Testis (tissue), 3 donors: ENCODE data around the gene WDR33. TPM values are rescaled to one million over a fixed set of nuclear protein-coding genes. Genes with fewer than 3 reads are reported as not detected.
"Not testable (repeated sequence)": the region's sequence is repeated elsewhere in the genome, so short reads cannot be mapped to it uniquely, and the experiment has no call there.

Experiments used
- DNase-seq: peaks from one replicate; pipeline ENCODE4 v3.0.0-alpha.2; 2019
- H3K27ac ChIP-seq, 2 donors: fragments of 200-600 bp; sonication (generic); one replicate each; pipeline ENCODE4 v1.5.1; 2019
- H3K27me3 ChIP-seq: fragments of 200-600 bp; sonication (generic); one replicate; pipeline ENCODE4 v1.5.1; 2019
- H3K36me3 ChIP-seq: fragments of 200-600 bp; sonication (generic); one replicate; pipeline ENCODE4 v1.5.1; 2017; ENCODE audit warnings: low read depth; ENCODE audit errors: missing control alignments
- H3K4me1 ChIP-seq: fragments of 200-600 bp; sonication (generic); one replicate; pipeline ENCODE4 v1.5.1; 2019
- H3K4me3 ChIP-seq, 2 donors: fragments of 200-600 bp; sonication (generic); one replicate each; pipeline ENCODE4 v1.5.1; 2017 to 2019
- H3K9me3 ChIP-seq: fragments of 200-600 bp; sonication (generic); one replicate; pipeline ENCODE4 v1.5.1; 2017
- CTCF ChIP-seq, 3 experiments: fragments of 450-650 bp in 2 of 3; fragments of 200-600 bp in 1 of 3; sonication (generic) in 1 of 3; IDR thresholded peaks; one replicate each; pipeline ENCODE4 v1.5.1; 2016 to 2019; ENCODE audit warnings: antibody characterized with exemption in 3 of 3, mild to moderate bottlenecking in 2 of 3, moderate library complexity in 1 of 3
- POLR2A ChIP-seq: fragments of 450-650 bp; IDR thresholded peaks from one replicate; pipeline ENCODE4 v1.6.1; 2017; ENCODE audit warnings: antibody characterized with exemption, mild to moderate bottlenecking, moderate library complexity
- WGBS, 2 donors: methylation state at CpG; one replicate each; pipeline ENCODE4 v1.1.5; 2018; 5-methylcytosine and 5-hydroxymethylcytosine counted together
- intact Hi-C: fragments of 100-400 bp; cut with DNase I; formaldehyde crosslinking; loops from one replicate; pipeline ENCODE4 v1.15.1; 2023; ENCODE audit warnings: low total_unique reads
- polyA plus RNA-seq: library from polyadenylated mRNA; stranded (reverse); fragments of 350-450 nt; fragmentation: Illumina TruSeq; extraction: RNeasy Lipid Tissue Mini Kit (QIAGEN cat#74804); gene quantifications from one replicate; pipeline ENCODE4 v1.2.3, GENCODE V29; 2014; ENCODE audit warnings: low read depth, low replicate concordance; ENCODE audit not compliant: insufficient read depth
- total RNA-seq, 2 donors: library from RNA; depleted of rRNA; stranded (reverse); fragments of >200 nt; gene quantifications; one replicate each; pipeline ENCODE4 v1.2.3, GENCODE V29; 2016

WDR33 gene
- total and polyA plus RNA-seq, 3 donors from 2014 or later, result 57.4 to 65.8 (median 62.1) TPM

GRCh38 chr2:127826047-127826446, 15.1 kb upstream of the WDR33 start:
- H3K27ac ChIP-seq, result no peak overlapping the region
- no peaks in the 10 kb centered on the region for H3K27me3 ChIP-seq
- intact Hi-C loops, result no loop called here
- WGBS, 2 donors, result 78 to 85% methylated on average over 12 of the region's 12 CpGs
- no peaks in the 10 kb centered on the region for H3K4me1 ChIP-seq
- no peaks in the 10 kb centered on the region for H3K36me3 ChIP-seq
- no peak overlapping the region for H3K4me3 ChIP-seq
- TF ChIP-seq POLR2A (no peak), CTCF (IDR thresholded peaks at IDR 0.05) (no peak)
- no peaks in the 10 kb centered on the region for H3K9me3 ChIP-seq
- no peak for DNase-seq

GRCh38 chr2:127820080-127820668, 9.2 kb upstream of the WDR33 start:
- TF ChIP-seq POLR2A (no peak), CTCF (IDR thresholded peaks at IDR 0.05) (no peak)
- no peak overlapping the region for H3K4me3 ChIP-seq
- no peaks in the 10 kb centered on the region for H3K36me3 ChIP-seq
- no peaks in the 10 kb centered on the region for H3K27me3 ChIP-seq
- intact Hi-C loops, result no loop called here
- no peak overlapping the region for H3K27ac ChIP-seq
- WGBS, 2 donors, result 77 to 83% methylated on average over 6 of the region's 6 CpGs
- no peaks in the 10 kb centered on the region for H3K4me1 ChIP-seq
- H3K9me3 ChIP-seq, result no peaks in the 10 kb centered on the region
- DNase-seq, result no peak

GRCh38 chr2:127818794-127819425, 7.9 kb upstream of the WDR33 start:
- 77 to 88% methylated on average over 8 of the region's 8 CpGs for WGBS, 2 donors
- TF ChIP-seq POLR2A (no peak), CTCF (IDR thresholded peaks at IDR 0.05) (no peak)
- H3K27ac ChIP-seq, result no peak overlapping the region
- H3K9me3 ChIP-seq, result no peaks in the 10 kb centered on the region
- no peaks in the 10 kb centered on the region for H3K4me1 ChIP-seq
- no peak for DNase-seq
- no peaks in the 10 kb centered on the region for H3K36me3 ChIP-seq
- no peaks in the 10 kb centered on the region for H3K27me3 ChIP-seq
- intact Hi-C loops, result no loop called here
- no peak overlapping the region for H3K4me3 ChIP-seq

- Histone ChIP-seq H3K27me3 (no peaks in the 10 kb centered on the region), H3K9me3 (no peaks in the 10 kb centered on the region), H3K4me1 (no peaks in the 10 kb centered on the region), H3K4me3 (no peak overlapping the region), H3K27ac (no peak overlapping the region), H3K36me3 (no peaks in the 10 kb centered on the region)
- DNase-seq, result no peak
- intact Hi-C loops, result no loop called here
- TF ChIP-seq CTCF (IDR thresholded peaks at IDR 0.05) (no peak), POLR2A (no peak)
- WGBS, 2 donors, result 83 to 90% methylated on average over 5 of the region's 5 CpGs
These were observed 7.3 kb upstream of the WDR33 start for GRCh38 chr2:127818241-127818640.

- intact Hi-C loops, result no loop called here
- Histone ChIP-seq H3K36me3 (no peaks in the 10 kb centered on the region), H3K27ac (no peak overlapping the region), H3K27me3 (no peaks in the 10 kb centered on the region), H3K9me3 (no peaks in the 10 kb centered on the region), H3K4me1 (peaks cover 6% of the 10 kb centered on the region), H3K4me3 (no peak overlapping the region)
- TF ChIP-seq POLR2A (no peak), CTCF (IDR thresholded peaks at IDR 0.05) (no peak)
- no peak for DNase-seq
- 37 to 67% methylated on average over 1 of the region's 1 CpG for WGBS, 2 donors
These were observed 3.7 kb upstream of the WDR33 start for GRCh38 chr2:127814677-127815076.

GRCh38 chr2:127812441-127812840, 1.5 kb upstream of the WDR33 start:
- H3K36me3 ChIP-seq, H3K4me3 ChIP-seq, H3K27me3 ChIP-seq, H3K9me3 ChIP-seq, H3K27ac ChIP-seq, DNase-seq, intact Hi-C loops: not testable (repeated sequence)
- peaks cover 14% of the 10 kb centered on the region for H3K4me1 ChIP-seq
- WGBS, 2 donors, result 84 to 89% methylated on average over 3 of the region's 3 CpGs
